A549 (cell line): ENCODE data around the gene ACCSL.

Experiments used
- CTCF ChIP-seq: fragments of >200 bp; sonication (Bioruptor Twin); formaldehyde crosslinking; IDR thresholded peaks from 3 replicates; pipeline ENCODE4 v1.5.1; 2016
- E2F6 ChIP-seq: IDR thresholded peaks from 2 replicates; pipeline ENCODE4 v1.6.1; 2012; ENCODE audit warnings: low read depth, borderline replicate concordance
- JUN ChIP-seq, 2 experiments: fragments of >200 bp; sonication (Bioruptor Twin); formaldehyde crosslinking; IDR thresholded peaks; 2 replicates in 1 of 2; 3 replicates in 1 of 2; pipeline ENCODE4 v1.6.1; 2016 to 2017
- TF ChIP-seq, protein P1 (sequence below): fragments of 150-350 bp; IDR thresholded peaks from 2 replicates; pipeline ENCODE4 v1.6.1; 2014; ENCODE audit warnings: low read depth, mild to moderate bottlenecking, low read length

- TF ChIP-seq CTCF (no peak), JUN (IDR thresholded peaks at IDR 0.05) (no peak), E2F6 (no peak)
- TF ChIP-seq, protein P1, sequence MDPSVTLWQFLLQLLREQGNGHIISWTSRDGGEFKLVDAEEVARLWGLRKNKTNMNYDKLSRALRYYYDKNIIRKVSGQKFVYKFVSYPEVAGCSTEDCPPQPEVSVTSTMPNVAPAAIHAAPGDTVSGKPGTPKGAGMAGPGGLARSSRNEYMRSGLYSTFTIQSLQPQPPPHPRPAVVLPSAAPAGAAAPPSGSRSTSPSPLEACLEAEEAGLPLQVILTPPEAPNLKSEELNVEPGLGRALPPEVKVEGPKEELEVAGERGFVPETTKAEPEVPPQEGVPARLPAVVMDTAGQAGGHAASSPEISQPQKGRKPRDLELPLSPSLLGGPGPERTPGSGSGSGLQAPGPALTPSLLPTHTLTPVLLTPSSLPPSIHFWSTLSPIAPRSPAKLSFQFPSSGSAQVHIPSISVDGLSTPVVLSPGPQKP, result no peak
Measured at GRCh38 chr11:44016131-44016530, 31.6 kb upstream of the ACCSL start.
